SK-N-SH treated with all-trans-retinoic acid at 6 μM for 48 hours (cell line): ENCODE results near the gene AMPD3.

ENCODE experiments used
- ARNTL ChIP-seq: fragments of 450-650 bp; formaldehyde crosslinking; IDR thresholded peaks from 2 replicates; pipeline ENCODE4 v1.5.0; 2020; ENCODE audit warnings: low read depth, mild to moderate bottlenecking, moderate library complexity, borderline replicate concordance
- CREB5 ChIP-seq: fragments of 250-450 bp; sonication (Bioruptor Pico); IDR thresholded peaks from 2 replicates; pipeline ENCODE4 v1.5.1; 2020; ENCODE audit warnings: low read depth, mild to moderate bottlenecking, moderate library complexity
- ISL1 ChIP-seq: fragments of 250-450 bp; sonication (Bioruptor Pico); IDR thresholded peaks from 2 replicates; pipeline ENCODE4 v2.1.2; 2022; ENCODE audit warnings: mild to moderate bottlenecking, moderate library complexity
- POU6F1 ChIP-seq: fragments of 250-450 bp; sonication (Bioruptor Pico); IDR thresholded peaks from 2 replicates; pipeline ENCODE4 v1.8.0; 2021; ENCODE audit warnings: low read depth, mild to moderate bottlenecking, moderate library complexity, borderline replicate concordance
- RARB ChIP-seq: fragments of 250-450 bp; sonication (Bioruptor Pico); IDR thresholded peaks from 2 replicates; pipeline ENCODE4 v1.8.0; 2021; ENCODE audit warnings: mild to moderate bottlenecking, moderate library complexity
- SNAI2 ChIP-seq: fragments of 250-450 bp; sonication (Bioruptor Pico); IDR thresholded peaks from 2 replicates; pipeline ENCODE4 v1.5.0; 2020; ENCODE audit warnings: mild to moderate bottlenecking, moderate library complexity
- ZNF565 ChIP-seq: fragments of 450-650 bp; formaldehyde crosslinking; conservative IDR thresholded peaks from 2 replicates; pipeline ENCODE4 v1.5.0; 2020; ENCODE audit warnings: low read depth, mild to moderate bottlenecking, moderate library complexity

GRCh38 chr11:10551290-10551592 lies 96.2 kb downstream of the AMPD3 start:
- TF ChIP-seq CREB5 (CRISPR knock-in tag) (no peak), POU6F1 (CRISPR knock-in tag) (no peak), ARNTL (CRISPR knock-in tag) (no peak), ZNF565 (CRISPR knock-in tag) (no peak), SNAI2 (CRISPR knock-in tag) (no peak), ISL1 (CRISPR knock-in tag) (no peak), RARB (CRISPR knock-in tag) (no peak)
